Measurements from ENCODE around the gene KIRREL1. TPM values are rescaled to one million over a fixed set of nuclear protein-coding genes. Genes with fewer than 3 reads are reported as not detected.

The KIRREL1 gene
- total RNA-seq, 1 experiment from 2014 or later = 45.4 TPM

DNA sequence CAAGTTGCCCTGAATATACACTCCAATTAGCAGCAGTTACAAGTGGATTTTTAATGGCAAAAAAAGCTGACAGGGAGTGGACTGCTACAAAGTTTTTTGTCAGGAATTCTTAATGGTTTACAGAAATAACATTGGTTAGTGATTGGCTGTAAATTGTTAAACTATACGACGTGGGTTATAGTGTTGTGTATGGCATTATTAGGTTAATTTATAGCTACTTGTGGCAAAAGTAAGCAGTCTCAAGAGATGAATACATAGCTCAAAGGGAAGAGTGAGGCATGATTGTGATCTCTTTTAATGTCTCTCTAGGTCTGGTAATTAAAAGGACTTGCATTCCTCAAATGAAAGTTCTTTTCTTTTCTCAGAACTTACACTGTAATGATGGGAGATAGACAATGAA lies 111.4 kb downstream of the KIRREL1 start:
- intact Hi-C loops (cut with micrococcal nuclease; ENCODE audit: unreplicated experiment) = no loop called here
- no peak overlapping the region for H3K4me3 ChIP-seq (ENCODE audit: low read depth, low read length)
- no TSS peak for BruUV-seq (replicated peaks)
- Mint-ChIP-seq H3K36me3 (ENCODE audit: insufficient read depth, unreplicated experiment) (peaks cover 7% of the 10 kb centered on the region), H3K27me3 (ENCODE audit: insufficient read depth, unreplicated experiment) (no peaks in the 10 kb centered on the region), H3K4me3 (ENCODE audit: unreplicated experiment) (no peak overlapping the region), H3K27ac (ENCODE audit: unreplicated experiment) (no peak overlapping the region), H3K9me3 (ENCODE audit: unreplicated experiment) (no peaks in the 10 kb centered on the region), H3K4me1 (ENCODE audit: low read depth, unreplicated experiment) (peaks cover 25% of the 10 kb centered on the region)
- H3K4me1 ChIP-seq = peaks cover 46% of the 10 kb centered on the region
- DNase-seq = no peak
- peaks cover 4% of the 10 kb centered on the region; the same call in 1 of the 2 replicates for H3K9me3 ChIP-seq
- ChIA-PET CTCF (interaction anchor here (0.7 to 1.2 kb wide), 4 partner anchors 9 to 18 kb away, joined by 3 read pairs; no protein-coding TSS in a partner anchor), POLR2A (no interaction called here)
- H3K36me3 ChIP-seq (ENCODE audit: control insufficient read depth, insufficient read depth, low read length) = no peaks in the 10 kb centered on the region
- no peaks in the 10 kb centered on the region for H3K27me3 ChIP-seq (replicated peaks; ENCODE audit: control insufficient read depth, insufficient read depth, low read length)
- TF ChIP-seq, protein P1, sequence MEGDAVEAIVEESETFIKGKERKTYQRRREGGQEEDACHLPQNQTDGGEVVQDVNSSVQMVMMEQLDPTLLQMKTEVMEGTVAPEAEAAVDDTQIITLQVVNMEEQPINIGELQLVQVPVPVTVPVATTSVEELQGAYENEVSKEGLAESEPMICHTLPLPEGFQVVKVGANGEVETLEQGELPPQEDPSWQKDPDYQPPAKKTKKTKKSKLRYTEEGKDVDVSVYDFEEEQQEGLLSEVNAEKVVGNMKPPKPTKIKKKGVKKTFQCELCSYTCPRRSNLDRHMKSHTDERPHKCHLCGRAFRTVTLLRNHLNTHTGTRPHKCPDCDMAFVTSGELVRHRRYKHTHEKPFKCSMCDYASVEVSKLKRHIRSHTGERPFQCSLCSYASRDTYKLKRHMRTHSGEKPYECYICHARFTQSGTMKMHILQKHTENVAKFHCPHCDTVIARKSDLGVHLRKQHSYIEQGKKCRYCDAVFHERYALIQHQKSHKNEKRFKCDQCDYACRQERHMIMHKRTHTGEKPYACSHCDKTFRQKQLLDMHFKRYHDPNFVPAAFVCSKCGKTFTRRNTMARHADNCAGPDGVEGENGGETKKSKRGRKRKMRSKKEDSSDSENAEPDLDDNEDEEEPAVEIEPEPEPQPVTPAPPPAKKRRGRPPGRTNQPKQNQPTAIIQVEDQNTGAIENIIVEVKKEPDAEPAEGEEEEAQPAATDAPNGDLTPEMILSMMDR (IDR thresholded peaks at IDR 0.05; ENCODE audit: insufficient read depth in 1 of 2, low read depth in 1 of 2, low read length in 1 of 2, severe bottlenecking in 1 of 2, unreplicated experiment in 1 of 2) = no peak

DNA sequence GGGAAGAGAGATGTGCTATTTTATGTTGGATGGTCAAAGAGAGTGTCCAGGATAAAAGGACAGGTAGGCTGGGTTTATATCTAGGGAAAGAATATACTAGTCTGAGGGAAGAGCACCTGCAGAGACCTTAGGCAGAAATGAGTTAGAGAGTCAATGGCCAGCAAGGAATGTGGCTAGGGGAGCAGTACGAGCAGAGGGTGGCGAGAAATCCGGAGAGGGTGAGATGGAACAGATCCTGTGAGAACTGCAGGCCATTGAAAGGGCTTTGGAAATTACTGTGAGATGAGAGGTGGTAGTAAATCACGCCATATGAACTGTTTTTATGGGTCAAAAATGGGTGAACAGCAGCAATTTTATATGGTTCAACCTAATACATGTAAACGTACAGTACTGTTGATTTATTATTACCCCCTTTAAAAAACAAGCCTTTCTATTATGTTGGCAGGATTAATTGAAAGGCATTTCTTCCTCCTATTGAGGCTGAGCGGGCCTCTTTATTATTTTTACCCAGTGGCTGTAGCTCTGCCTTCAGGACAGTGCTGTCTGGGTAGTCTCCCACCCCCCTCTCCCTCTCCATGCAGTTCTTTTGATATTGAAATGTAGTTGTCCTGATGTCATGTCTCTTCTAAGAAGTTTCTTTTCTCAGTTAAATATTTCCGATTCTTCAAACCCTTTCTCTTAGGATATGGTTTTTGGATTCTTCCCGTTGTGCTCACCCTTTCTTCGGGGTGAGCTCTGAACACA lies 112.1 kb downstream of the KIRREL1 start:
- H3K9me3 ChIP-seq = peaks cover 4% of the 10 kb centered on the region; the same call in 1 of the 2 replicates
- CTCF ChIA-PET = interaction anchor here (0.7 to 1.2 kb wide), 4 partner anchors 8 to 18 kb away, joined by 3 read pairs; no protein-coding TSS in a partner anchor
- Mint-ChIP-seq H3K27me3 (ENCODE audit: insufficient read depth, unreplicated experiment) (no peaks in the 10 kb centered on the region), H3K27ac (ENCODE audit: unreplicated experiment) (no peak overlapping the region), H3K36me3 (ENCODE audit: insufficient read depth, unreplicated experiment) (peaks cover 7% of the 10 kb centered on the region), H3K4me3 (ENCODE audit: unreplicated experiment) (no peak overlapping the region), H3K9me3 (ENCODE audit: unreplicated experiment) (no peaks in the 10 kb centered on the region), H3K4me1 (ENCODE audit: low read depth, unreplicated experiment) (peaks cover 25% of the 10 kb centered on the region)
- H3K36me3 ChIP-seq (ENCODE audit: control insufficient read depth, insufficient read depth, low read length) = no peaks in the 10 kb centered on the region
- no peak for DNase-seq
- no peaks in the 10 kb centered on the region for H3K27me3 ChIP-seq (replicated peaks; ENCODE audit: control insufficient read depth, insufficient read depth, low read length)
- BruUV-seq (replicated peaks) = no TSS peak
- TF ChIP-seq, protein P1 (IDR thresholded peaks at IDR 0.05; ENCODE audit: insufficient read depth in 1 of 2, low read depth in 1 of 2, low read length in 1 of 2, severe bottlenecking in 1 of 2, unreplicated experiment in 1 of 2) = no peak
- POLR2A ChIA-PET = no interaction called here
- no peak overlapping the region for H3K4me3 ChIP-seq (ENCODE audit: low read depth, low read length)
- peaks cover 43% of the 10 kb centered on the region for H3K4me1 ChIP-seq
- intact Hi-C loops (cut with micrococcal nuclease; ENCODE audit: unreplicated experiment) = no loop called here

DNA sequence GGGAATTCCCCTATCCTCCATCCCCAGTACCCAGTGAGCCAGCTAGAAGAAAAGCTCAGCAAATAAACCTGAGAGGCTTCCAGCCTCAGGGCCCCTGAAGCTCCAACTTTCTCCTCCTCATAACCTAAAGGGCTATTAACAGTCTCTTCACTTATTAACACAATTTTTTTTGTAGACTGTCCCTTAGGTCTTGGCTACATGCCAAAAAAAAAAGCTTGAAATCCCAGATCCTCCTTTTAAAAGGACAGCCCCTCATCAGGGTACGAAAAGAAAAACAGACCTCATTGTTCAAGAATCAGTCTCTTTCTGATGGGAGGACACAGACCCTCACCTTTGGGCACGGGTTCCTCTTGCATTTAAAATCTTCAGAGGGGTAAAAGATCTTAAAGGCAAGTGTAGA lies 114.5 kb downstream of the KIRREL1 start:
- ChIA-PET CTCF (interaction anchor here (0.7 to 1.6 kb wide), 5 partner anchors 10 to 66 kb away, joined by 3 to 6 read pairs (median 3); no protein-coding TSS in a partner anchor), POLR2A (no interaction called here)
- H3K36me3 ChIP-seq (ENCODE audit: control insufficient read depth, insufficient read depth, low read length) = no peaks in the 10 kb centered on the region
- peaks cover 4% of the 10 kb centered on the region; the same call in 1 of the 2 replicates for H3K9me3 ChIP-seq
- H3K9me3 Mint-ChIP-seq (ENCODE audit: unreplicated experiment) = peaks cover 13% of the 10 kb centered on the region
- H3K36me3 Mint-ChIP-seq (ENCODE audit: insufficient read depth, unreplicated experiment) = no peaks in the 10 kb centered on the region
- peaks cover 3% of the 10 kb centered on the region for H3K27me3 Mint-ChIP-seq (ENCODE audit: insufficient read depth, unreplicated experiment)
- H3K4me1 ChIP-seq = peaks cover 21% of the 10 kb centered on the region
- H3K4me3 ChIP-seq (ENCODE audit: low read depth, low read length) = no peak overlapping the region
- no peak for DNase-seq
- no peak overlapping the region for H3K27ac Mint-ChIP-seq (ENCODE audit: unreplicated experiment)
- peaks cover 8% of the 10 kb centered on the region for H3K4me1 Mint-ChIP-seq (ENCODE audit: low read depth, unreplicated experiment)
- H3K27me3 ChIP-seq (replicated peaks; ENCODE audit: control insufficient read depth, insufficient read depth, low read length) = no peaks in the 10 kb centered on the region
- TF ChIP-seq, protein P1 (IDR thresholded peaks at IDR 0.05; ENCODE audit: insufficient read depth in 1 of 2, low read depth in 1 of 2, low read length in 1 of 2, severe bottlenecking in 1 of 2, unreplicated experiment in 1 of 2) = no peak
- intact Hi-C loops (cut with micrococcal nuclease; ENCODE audit: unreplicated experiment) = no loop called here
- H3K4me3 Mint-ChIP-seq (ENCODE audit: unreplicated experiment) = no peak overlapping the region
- no TSS peak for BruUV-seq (replicated peaks)
